K562 (cell line): ENCODE results near the gene NDST1. TPM values are rescaled to one million over a fixed set of nuclear protein-coding genes. Genes with fewer than 3 reads are reported as not detected.

Source experiments
- ATAC-seq: fragments of 200-7000 bp; cut with Tn5 transposase; 3 replicates; pipeline ENCODE4 v1.9.1; 2020; ENCODE audit warnings: moderate library complexity
- BruUV-seq: library from RNA; stranded (reverse); fragments of 400-500 nt; replicated peaks from 2 replicates; lab custom pipeline; 2021; lab: Mats Ljungman, UMichigan
- CTCF ChIA-PET: fragments of 300-600 bp; formaldehyde crosslinking; extraction: SDS; loops from one replicate; lab custom pipeline; 2021; ENCODE audit warnings: low intra/inter-chr PET ratio; lab: Yijun Ruan, JAX
- POLR2A ChIA-PET: fragments of 300-600, 350-650 bp; sonication (Branson Sonifier 250); formaldehyde crosslinking; extraction: SDS; loops from one replicate; lab custom pipeline; 2021; ENCODE audit warnings: antibody characterized with exemption, inconsistent platforms; lab: Yijun Ruan, JAX
- DNase-seq, 4 experiments: peaks; one replicate each; pipeline versions ENCODE4 v3.0.0 to v3.0.0-alpha.2; 2011 to 2018; ENCODE audit warnings: low spot score in 3 of 4, mixed read lengths in 3 of 4; ENCODE audit errors: extremely low read depth in 1 of 4
- FAIRE-seq: peaks from 2 replicates; lab custom pipeline; 2011; peaks lifted over from hg19 to GRCh38; lab: Jason Lieb, UNC
- H2AFZ ChIP-seq: 2 replicates; pipeline ENCODE4 v1.6.0; 2011; ENCODE audit warnings: low read depth, low read length, control low read depth, inconsistent platforms
- H3K27ac ChIP-seq: fragments of 200-600 bp; 3 replicates; pipeline ENCODE4 v1.8.0; 2011; ENCODE audit warnings: low read depth, mild to moderate bottlenecking, control low read depth, inconsistent platforms, low read length, moderate library complexity, mixed read lengths; ENCODE audit errors: extremely low read depth
- H3K27me3 ChIP-seq, 2 experiments: fragments of 300-600 bp in 1 of 2; 2 replicates in 1 of 2; 3 replicates in 1 of 2; pipeline versions ENCODE4 v1.6.0 to v1.8.0; 2011; ENCODE audit warnings: inconsistent platforms in 2 of 2, low read length in 2 of 2, mild to moderate bottlenecking in 1 of 2, mixed read lengths in 1 of 2, moderate library complexity in 1 of 2; ENCODE audit not compliant: control insufficient read depth in 2 of 2, insufficient read depth in 2 of 2
- H3K36me3 ChIP-seq: fragments of 300-600 bp; 3 replicates; pipeline ENCODE4 v1.8.0; 2011; ENCODE audit warnings: mild to moderate bottlenecking, low read length, inconsistent platforms; ENCODE audit not compliant: control insufficient read depth, insufficient read depth
- H3K4me1 ChIP-seq, 2 experiments: fragments of 200-600 bp in 1 of 2; replicated peaks in 1 of 2; 2 replicates in 1 of 2; 3 replicates in 1 of 2; pipeline versions ENCODE4 v1.5.1 to v1.8.0; 2011; ENCODE audit warnings: inconsistent platforms in 2 of 2, low read length in 2 of 2, mild to moderate bottlenecking in 1 of 2, mixed read lengths in 1 of 2, moderate library complexity in 1 of 2; ENCODE audit not compliant: control insufficient read depth in 2 of 2, insufficient read depth in 2 of 2
- H3K4me2 ChIP-seq: 2 replicates; pipeline ENCODE4 v1.6.1; 2011; ENCODE audit warnings: low read length, control low read depth, inconsistent platforms, mixed read lengths; ENCODE audit not compliant: insufficient read depth
- H3K4me3 ChIP-seq: fragments of 200-600 bp; sonication (generic), shearing (Covaris generic); 2 replicates; pipeline ENCODE4 v1.5.1; 2016; ENCODE audit warnings: control low read depth, inconsistent platforms
- H3K79me2 ChIP-seq: fragments of 200-600 bp; 3 replicates; pipeline ENCODE4 v1.8.0; 2011; ENCODE audit warnings: low read length, inconsistent platforms; ENCODE audit not compliant: control insufficient read depth, insufficient read depth
- H3K9ac ChIP-seq, 2 experiments: 2 replicates each; pipeline versions ENCODE4 v1.6.0 to v1.6.1; 2011; ENCODE audit warnings: low read depth in 2 of 2, low read length in 2 of 2, control low read depth in 1 of 2, inconsistent platforms in 1 of 2, mild to moderate bottlenecking in 1 of 2, mixed read lengths in 1 of 2; ENCODE audit not compliant: insufficient read depth in 1 of 2
- H3K9me1 ChIP-seq: one replicate; pipeline ENCODE4 v1.6.0; 2011; ENCODE audit warnings: inconsistent platforms, mild to moderate bottlenecking, low read length, moderate library complexity; ENCODE audit not compliant: control insufficient read depth, insufficient read depth
- H3K9me3 ChIP-seq: replicated peaks from 2 replicates; pipeline ENCODE4 v1.5.1; 2011; ENCODE audit warnings: low read depth, low read length, inconsistent platforms; ENCODE audit not compliant: control insufficient read depth, insufficient read depth
- H4K20me1 ChIP-seq: replicated peaks from 2 replicates; pipeline ENCODE4 v1.6.1; 2011; ENCODE audit warnings: low read length, inconsistent platforms, mixed read lengths; ENCODE audit not compliant: control insufficient read depth, insufficient read depth
- CEBPB ChIP-seq: fragments of 450-650 bp; IDR thresholded peaks from 2 replicates; pipeline ENCODE4 v1.6.1; 2016; ENCODE audit warnings: missing genetic modification characterization, missing compliant biosample characterization
- CEBPG ChIP-seq, 3 experiments: fragments of 200-800 bp in 1 of 3; sonication (Bioruptor generic) in 1 of 3; sonication (generic) in 1 of 3; formaldehyde crosslinking in 1 of 3; IDR thresholded peaks in 2 of 3; conservative IDR thresholded peaks in 1 of 3; 2 replicates each; pipeline versions ENCODE4 v1.6.1 to v1.8.0; 2016 to 2022; ENCODE audit warnings: missing compliant biosample characterization in 2 of 3, missing genetic modification characterization in 2 of 3, mild to moderate bottlenecking in 1 of 3, missing genetic modification reagents in 1 of 3
- CTBP1 ChIP-seq: fragments of 450-650 bp; IDR thresholded peaks from 2 replicates; pipeline ENCODE4 v1.6.1; 2016; ENCODE audit warnings: borderline replicate concordance
- FOXA1 ChIP-seq: fragments of 450-650 bp; IDR thresholded peaks from 2 replicates; pipeline ENCODE4 v1.6.1; 2016; ENCODE audit warnings: mild to moderate bottlenecking, borderline replicate concordance
- FOXO4 ChIP-seq: fragments of 450-650 bp; formaldehyde crosslinking; IDR thresholded peaks from 2 replicates; pipeline ENCODE4 v1.4.0; 2020; ENCODE audit warnings: mild to moderate bottlenecking, moderate library complexity
- MBD2 ChIP-seq: sonication (generic); IDR thresholded peaks from 2 replicates; pipeline ENCODE4 v1.6.1; 2016; ENCODE audit warnings: low read depth, borderline replicate concordance
- NR2C1 ChIP-seq, 2 experiments: fragments of 450-650 bp; IDR thresholded peaks; 2 replicates each; pipeline ENCODE4 v1.6.1; 2017; ENCODE audit warnings: mild to moderate bottlenecking in 2 of 2, antibody characterized with exemption in 1 of 2, inconsistent platforms in 1 of 2, missing compliant biosample characterization in 1 of 2, missing genetic modification characterization in 1 of 2
- TRIM24 ChIP-seq, 2 experiments: fragments of 450-650 bp; IDR thresholded peaks; 2 replicates each; pipeline ENCODE4 v1.6.1; 2016
- ZNF23 ChIP-seq: fragments of 250-450 bp; sonication (Bioruptor Pico); IDR thresholded peaks from 2 replicates; pipeline ENCODE4 v1.4.0; 2020; ENCODE audit warnings: mild to moderate bottlenecking
- ZNF444 ChIP-seq: fragments of 250-450 bp; sonication (Bioruptor Pico); IDR thresholded peaks from 2 replicates; pipeline ENCODE4 v1.4.0; 2020; ENCODE audit warnings: mild to moderate bottlenecking, moderate library complexity
- ZNF766 ChIP-seq: fragments of 200-800 bp; sonication (Bioruptor generic); conservative IDR thresholded peaks from 2 replicates; pipeline ENCODE4 v1.6.1; 2016; ENCODE audit warnings: missing genetic modification characterization, missing compliant biosample characterization
- WGBS: fragments of 100-300 bp; shearing (Covaris generic); methylation state at CpG from one replicate; pipeline ENCODE4 v1.1.6; 2016; ENCODE audit warnings: low coverage, mixed read lengths; ENCODE audit not compliant: insufficient coverage; ENCODE audit errors: missing lambda C conversion rate; 5-methylcytosine and 5-hydroxymethylcytosine counted together
- in situ Hi-C: fragments of 300-500 bp; cut with MboI; formaldehyde crosslinking; loops from 4 replicates; pipeline ENCODE4 v1.15.0; 2018; ENCODE audit warnings: inconsistent platforms, mixed read lengths
- intact Hi-C: fragments of 100-400 bp; cut with micrococcal nuclease; formaldehyde crosslinking; loops from 2 replicates; pipeline ENCODE4 v1.14.2; 2022
- polyA plus RNA-seq, 8 experiments: library from polyadenylated mRNA; depleted of rRNA in 4 of 8; stranded (reverse) in 5 of 8; unstranded in 3 of 8; fragments of >200 nt; fragmentation: Nextera tagmentation in 2 of 8; fragmentation: Illumina TruSeq in 1 of 8; extraction: Ambion mirVana in 2 of 8; extraction: Trizol in 1 of 8; gene quantifications; 2 replicates each; pipeline versions ENCODE4 v1.2.1 to v1.2.3, GENCODE V29; 2011 to 2014; ENCODE audit warnings: inconsistent platforms in 1 of 8, missing spikeins in 1 of 8
- total RNA-seq, 7 experiments: library from RNA; depleted of rRNA in 6 of 7; stranded (reverse); fragments of >200 nt in 6 of 7; fragmentation: Illumina TruSeq in 2 of 7; extraction: Trizol in 2 of 7; gene quantifications; 2 replicates each; pipeline versions ENCODE4 v1.2.1 to v1.2.3, GENCODE V29; 2011 to 2021; ENCODE audit warnings: low replicate concordance in 1 of 7
- TF ChIP-seq, protein P1 (sequence below): fragments of 450-650 bp; formaldehyde crosslinking; IDR thresholded peaks from 2 replicates; pipeline ENCODE4 v1.4.0; 2020; ENCODE audit warnings: mild to moderate bottlenecking, moderate library complexity
- TF ChIP-seq, protein P2 (sequence below), 2 experiments: fragments of 450-650 bp in 1 of 2; sonication (generic) in 1 of 2; formaldehyde crosslinking in 1 of 2; IDR thresholded peaks in 1 of 2; conservative IDR thresholded peaks in 1 of 2; 2 replicates each; pipeline versions ENCODE4 v1.6.1 to v1.8.1; 2016 to 2023; ENCODE audit warnings: mild to moderate bottlenecking in 2 of 2, moderate library complexity in 2 of 2, inconsistent platforms in 1 of 2, missing genetic modification reagents in 1 of 2
- TF ChIP-seq, protein P3 (sequence below): fragments of 250-450 bp; sonication (Bioruptor Pico); IDR thresholded peaks from 2 replicates; pipeline ENCODE4 v1.8.0; 2022; ENCODE audit warnings: moderate library complexity, mild to moderate bottlenecking, inconsistent platforms

The NDST1 gene
- total and polyA plus RNA-seq, 9 of the 15 experiments (the other 6 are each of a cell fraction or from before 2014, with no cell fraction given), result 0.38 to 47.9 (median 9.9) TPM

- Histone ChIP-seq H2AFZ (no peak overlapping the region), H4K20me1 (no peaks in the 10 kb centered on the region), H3K79me2 (no peaks in the 10 kb centered on the region), H3K9me3 (no peaks in the 10 kb centered on the region), H3K9ac (no peak overlapping the region), H3K27ac (no peak overlapping the region), H3K36me3 (no peaks in the 10 kb centered on the region), H3K4me1 (no peaks in the 10 kb centered on the region), H3K27me3 (peaks cover 0 to 6% of the 10 kb centered on the region in 2 experiments; a peak in 2 of 5 replicates), H3K4me3 (no peak overlapping the region), H3K4me2 (no peak overlapping the region), H3K9me1 (no peaks in the 10 kb centered on the region)
- BruUV-seq, result no TSS peak
- 1% methylated on average over 3 of the region's 3 CpGs for WGBS
- DNase-seq, result no peak
- in situ Hi-C loops, result no loop called here
- ATAC-seq, result no peak
- CTCF ChIA-PET, result no interaction called here
- no peak for FAIRE-seq
- TF ChIP-seq CEBPG (CRISPR knock-in tag; IDR thresholded peaks at IDR 0.05) (0 out of 2 replicates have a peak, but pooled peaks have one; percentile 13), CEBPG (tag; conservative IDR thresholded peaks at IDR 0.05 in 1 of 2, IDR thresholded peaks at IDR 0.05 in 1 of 2) (peak; percentile 94 to 97), ZNF766 (peak; percentile 96), CTBP1 (0 out of 2 replicates have a peak, but pooled peaks have one; percentile 13), MBD2 (no peak), FOXO4 (CRISPR knock-in tag) (no peak), ZNF444 (CRISPR knock-in tag) (no peak), CEBPB (tag) (peak; percentile 97), NR2C1 (IDR thresholded peaks at IDR 0.05) (no peak), NR2C1 (tag; IDR thresholded peaks at IDR 0.05) (no peak), TRIM24 (IDR thresholded peaks at IDR 0.05) (peak in 1 of 2 experiments; percentile 14; a peak in 1 of 4 replicates), ZNF23 (CRISPR knock-in tag) (no peak), FOXA1 (no peak)
- TF ChIP-seq, protein P1, sequence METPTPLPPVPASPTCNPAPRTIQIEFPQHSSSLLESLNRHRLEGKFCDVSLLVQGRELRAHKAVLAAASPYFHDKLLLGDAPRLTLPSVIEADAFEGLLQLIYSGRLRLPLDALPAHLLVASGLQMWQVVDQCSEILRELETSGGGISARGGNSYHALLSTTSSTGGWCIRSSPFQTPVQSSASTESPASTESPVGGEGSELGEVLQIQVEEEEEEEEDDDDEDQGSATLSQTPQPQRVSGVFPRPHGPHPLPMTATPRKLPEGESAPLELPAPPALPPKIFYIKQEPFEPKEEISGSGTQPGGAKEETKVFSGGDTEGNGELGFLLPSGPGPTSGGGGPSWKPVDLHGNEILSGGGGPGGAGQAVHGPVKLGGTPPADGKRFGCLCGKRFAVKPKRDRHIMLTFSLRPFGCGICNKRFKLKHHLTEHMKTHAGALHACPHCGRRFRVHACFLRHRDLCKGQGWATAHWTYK (CRISPR knock-in tag), result no peak
- TF ChIP-seq, protein P2, sequence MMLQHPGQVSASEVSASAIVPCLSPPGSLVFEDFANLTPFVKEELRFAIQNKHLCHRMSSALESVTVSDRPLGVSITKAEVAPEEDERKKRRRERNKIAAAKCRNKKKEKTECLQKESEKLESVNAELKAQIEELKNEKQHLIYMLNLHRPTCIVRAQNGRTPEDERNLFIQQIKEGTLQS (IDR thresholded peaks at IDR 0.05), result peak; percentile 39; the same call in 1 of the 2 replicates
- TF ChIP-seq, protein P2 (CRISPR knock-in tag; conservative IDR thresholded peaks at IDR 0.05), result no peak
- TF ChIP-seq, protein P3, sequence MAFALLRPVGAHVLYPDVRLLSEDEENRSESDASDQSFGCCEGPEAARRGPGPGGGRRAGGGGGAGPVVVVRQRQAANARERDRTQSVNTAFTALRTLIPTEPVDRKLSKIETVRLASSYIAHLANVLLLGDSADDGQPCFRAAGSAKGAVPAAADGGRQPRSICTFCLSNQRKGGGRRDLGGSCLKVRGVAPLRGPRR (CRISPR knock-in tag), result no peak
- intact Hi-C loops, result loop anchor here (10.0 kb wide), 2 partner anchors 418 to 598 kb away; no protein-coding TSS in a partner anchor
- POLR2A ChIA-PET, result no interaction called here
Measured at GRCh38 chr5:150567031-150567717, 59.2 kb downstream of the NDST1 start.
